C4-2B (cell line): Measurements from ENCODE around the gene TTC14.

Experiments used
- ZFX ChIP-seq: fragments of 450-650 bp; IDR thresholded peaks from 2 replicates; pipeline ENCODE4 v1.6.1; 2017
- TF ChIP-seq, protein P1 (sequence below): fragments of 450-650 bp; conservative IDR thresholded peaks from 2 replicates; pipeline ENCODE4 v1.5.1; 2017; ENCODE audit warnings: mild to moderate bottlenecking

DNA sequence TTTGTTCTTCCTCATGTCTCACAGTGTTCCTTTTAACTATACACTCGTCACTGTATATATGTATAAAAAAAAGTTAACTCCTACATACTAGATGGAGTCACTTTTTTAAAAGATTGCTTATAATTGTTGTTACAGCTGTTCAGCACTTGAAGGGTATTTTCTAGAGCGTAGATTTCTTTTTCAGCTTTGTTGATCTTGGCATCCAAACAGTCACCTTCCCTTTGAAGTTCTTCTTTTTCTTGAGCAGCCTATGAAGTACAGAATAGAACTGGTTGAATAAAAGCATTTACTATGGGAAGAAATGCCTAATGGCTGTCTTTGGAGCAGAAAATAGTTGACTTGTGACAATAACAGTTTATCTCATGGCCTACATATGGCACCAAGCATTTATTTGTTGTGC is 17.8 kb downstream of the TTC14 start:
- TF ChIP-seq, protein P1, sequence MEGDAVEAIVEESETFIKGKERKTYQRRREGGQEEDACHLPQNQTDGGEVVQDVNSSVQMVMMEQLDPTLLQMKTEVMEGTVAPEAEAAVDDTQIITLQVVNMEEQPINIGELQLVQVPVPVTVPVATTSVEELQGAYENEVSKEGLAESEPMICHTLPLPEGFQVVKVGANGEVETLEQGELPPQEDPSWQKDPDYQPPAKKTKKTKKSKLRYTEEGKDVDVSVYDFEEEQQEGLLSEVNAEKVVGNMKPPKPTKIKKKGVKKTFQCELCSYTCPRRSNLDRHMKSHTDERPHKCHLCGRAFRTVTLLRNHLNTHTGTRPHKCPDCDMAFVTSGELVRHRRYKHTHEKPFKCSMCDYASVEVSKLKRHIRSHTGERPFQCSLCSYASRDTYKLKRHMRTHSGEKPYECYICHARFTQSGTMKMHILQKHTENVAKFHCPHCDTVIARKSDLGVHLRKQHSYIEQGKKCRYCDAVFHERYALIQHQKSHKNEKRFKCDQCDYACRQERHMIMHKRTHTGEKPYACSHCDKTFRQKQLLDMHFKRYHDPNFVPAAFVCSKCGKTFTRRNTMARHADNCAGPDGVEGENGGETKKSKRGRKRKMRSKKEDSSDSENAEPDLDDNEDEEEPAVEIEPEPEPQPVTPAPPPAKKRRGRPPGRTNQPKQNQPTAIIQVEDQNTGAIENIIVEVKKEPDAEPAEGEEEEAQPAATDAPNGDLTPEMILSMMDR = no peak
- TF ChIP-seq ZFX = no peak
